Endothelial cell (in vitro differentiated cells): ENCODE results near the gene ZNF683. TPM values are rescaled to one million over a fixed set of nuclear protein-coding genes. Genes with fewer than 3 reads are reported as not detected.
"Not testable (repeated sequence)": the region's sequence is repeated elsewhere in the genome, so short reads cannot be mapped to it uniquely, and the experiment has no call there.

ENCODE experiments used
- DNase-seq: peaks from one replicate; pipeline ENCODE4 v3.0.0; 2021; ENCODE audit warnings: low spot score
- H3K27ac Mint-ChIP-seq: one replicate; pipeline ENCODE4 v1.8.0; 2021; ENCODE audit warnings: mixed read lengths, inconsistent platforms; ENCODE audit not compliant: unreplicated experiment
- H3K27me3 Mint-ChIP-seq: one replicate; pipeline ENCODE4 v1.8.0; 2021; ENCODE audit warnings: mild to moderate bottlenecking, moderate library complexity, mixed read lengths, inconsistent platforms; ENCODE audit not compliant: unreplicated experiment
- H3K36me3 Mint-ChIP-seq: one replicate; pipeline ENCODE4 v1.8.0; 2021; ENCODE audit warnings: mild to moderate bottlenecking, low read depth, mixed read lengths, inconsistent platforms; ENCODE audit not compliant: unreplicated experiment
- H3K4me1 Mint-ChIP-seq: one replicate; pipeline ENCODE4 v1.8.0; 2021; ENCODE audit warnings: mild to moderate bottlenecking, mixed read lengths, inconsistent platforms; ENCODE audit not compliant: unreplicated experiment
- H3K4me3 Mint-ChIP-seq: one replicate; pipeline ENCODE4 v1.8.0; 2021; ENCODE audit warnings: mild to moderate bottlenecking, mixed read lengths, inconsistent platforms; ENCODE audit not compliant: unreplicated experiment
- H3K9me3 Mint-ChIP-seq: one replicate; pipeline ENCODE4 v1.8.0; 2021; ENCODE audit warnings: mixed read lengths, inconsistent platforms; ENCODE audit not compliant: unreplicated experiment
- CTCF ChIP-seq: fragments of 200-600 bp; sonication (generic); IDR thresholded peaks from one replicate; pipeline ENCODE4 v1.5.0; 2021; ENCODE audit warnings: antibody characterized with exemption; ENCODE audit not compliant: unreplicated experiment
- total RNA-seq: library from RNA; stranded (reverse); fragmentation: NEBNext Ultra II Directional; extraction: Animal tissue kit (Norgen Biotek cat#: 25700); gene quantifications from one replicate; pipeline ENCODE4 v1.2.1, GENCODE V29; 2021; ENCODE audit not compliant: unreplicated experiment

The ZNF683 gene
- total RNA-seq, 1 donor from 2014 or later = not detected

GRCh38 chr1:26335774-26336476, 36.6 kb downstream of the ZNF683 start:
- Mint-ChIP-seq H3K4me3 (peak overlapping the region; percentile 88), H3K9me3 (no peaks in the 10 kb centered on the region), H3K27me3 (peaks cover 3% of the 10 kb centered on the region), H3K27ac (no peak overlapping the region), H3K4me1 (peaks cover 11% of the 10 kb centered on the region), H3K36me3 (no peaks in the 10 kb centered on the region)
- TF ChIP-seq CTCF = no peak
- DNase-seq = no peak

GRCh38 chr1:26333312-26333711, 39.2 kb downstream of the ZNF683 start:
- not testable (repeated sequence) for H3K36me3 Mint-ChIP-seq, H3K4me1 Mint-ChIP-seq, H3K4me3 Mint-ChIP-seq

GRCh38 chr1:26330276-26330675, 42.3 kb downstream of the ZNF683 start:
- TF ChIP-seq CTCF = no peak
- no peaks in the 10 kb centered on the region for H3K27me3 Mint-ChIP-seq
- no peaks in the 10 kb centered on the region for H3K4me1 Mint-ChIP-seq
- H3K27ac Mint-ChIP-seq = no peak overlapping the region
- H3K4me3 Mint-ChIP-seq = no peak overlapping the region
- no peak for DNase-seq
- H3K36me3 Mint-ChIP-seq = no peaks in the 10 kb centered on the region
- H3K9me3 Mint-ChIP-seq = no peaks in the 10 kb centered on the region

More at GRCh38 chr1:26333312-26333711, 39.2 kb downstream of the ZNF683 start:
- not testable (repeated sequence) for H3K9me3 Mint-ChIP-seq, H3K27me3 Mint-ChIP-seq, DNase-seq, H3K27ac Mint-ChIP-seq

- not testable (repeated sequence) for H3K27ac Mint-ChIP-seq, H3K4me1 Mint-ChIP-seq
Observed at GRCh38 chr1:26329380-26329779, 43.2 kb downstream of the ZNF683 start.

GRCh38 chr1:26328597-26328996, 44.0 kb downstream of the ZNF683 start:
- Mint-ChIP-seq H3K36me3 (no peaks in the 10 kb centered on the region), H3K27ac (no peak overlapping the region), H3K4me1 (no peaks in the 10 kb centered on the region), H3K27me3 (peaks cover 5% of the 10 kb centered on the region), H3K9me3 (no peaks in the 10 kb centered on the region), H3K4me3 (no peak overlapping the region)
- no peak for TF ChIP-seq CTCF
- no peak for DNase-seq

More at GRCh38 chr1:26329380-26329779, 43.2 kb downstream of the ZNF683 start:
- not testable (repeated sequence) for DNase-seq, H3K27me3 Mint-ChIP-seq, H3K4me3 Mint-ChIP-seq, H3K36me3 Mint-ChIP-seq, H3K9me3 Mint-ChIP-seq

GRCh38 chr1:26327956-26328362, 44.6 kb downstream of the ZNF683 start:
- Mint-ChIP-seq H3K27ac (no peak overlapping the region), H3K4me1 (no peaks in the 10 kb centered on the region), H3K9me3 (no peaks in the 10 kb centered on the region), H3K27me3 (peaks cover 5% of the 10 kb centered on the region), H3K4me3 (no peak overlapping the region), H3K36me3 (no peaks in the 10 kb centered on the region)
- no peak for TF ChIP-seq CTCF
- DNase-seq = no peak
